GM12872 (cell line): ENCODE data around the gene PARG.
"Not testable (repeated sequence)": the region's sequence is repeated elsewhere in the genome, so short reads cannot be mapped to it uniquely, and the experiment has no call there.

Experiments used
- TF ChIP-seq, protein P1 (sequence below): IDR thresholded peaks from 3 replicates; pipeline ENCODE4 v1.5.1; 2011; ENCODE audit warnings: low read depth, mild to moderate bottlenecking, low read length, moderate library complexity; ENCODE audit not compliant: insufficient read depth

PARG gene

GRCh38 chr10:49941447-49942338 is at the start of gene PARG, which contains the start of gene TIMM23B:
Gene PARG (minus strand): TSS chr10:49942027. CDS start chr10:49941725, 302 bp downstream.
Gene TIMM23B (plus strand): TSS chr10:49942053. CDS start chr10:49942195, 142 bp downstream.
- TF ChIP-seq, protein P1, sequence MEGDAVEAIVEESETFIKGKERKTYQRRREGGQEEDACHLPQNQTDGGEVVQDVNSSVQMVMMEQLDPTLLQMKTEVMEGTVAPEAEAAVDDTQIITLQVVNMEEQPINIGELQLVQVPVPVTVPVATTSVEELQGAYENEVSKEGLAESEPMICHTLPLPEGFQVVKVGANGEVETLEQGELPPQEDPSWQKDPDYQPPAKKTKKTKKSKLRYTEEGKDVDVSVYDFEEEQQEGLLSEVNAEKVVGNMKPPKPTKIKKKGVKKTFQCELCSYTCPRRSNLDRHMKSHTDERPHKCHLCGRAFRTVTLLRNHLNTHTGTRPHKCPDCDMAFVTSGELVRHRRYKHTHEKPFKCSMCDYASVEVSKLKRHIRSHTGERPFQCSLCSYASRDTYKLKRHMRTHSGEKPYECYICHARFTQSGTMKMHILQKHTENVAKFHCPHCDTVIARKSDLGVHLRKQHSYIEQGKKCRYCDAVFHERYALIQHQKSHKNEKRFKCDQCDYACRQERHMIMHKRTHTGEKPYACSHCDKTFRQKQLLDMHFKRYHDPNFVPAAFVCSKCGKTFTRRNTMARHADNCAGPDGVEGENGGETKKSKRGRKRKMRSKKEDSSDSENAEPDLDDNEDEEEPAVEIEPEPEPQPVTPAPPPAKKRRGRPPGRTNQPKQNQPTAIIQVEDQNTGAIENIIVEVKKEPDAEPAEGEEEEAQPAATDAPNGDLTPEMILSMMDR, result not testable (repeated sequence)

- TF ChIP-seq, protein P1, result not testable (repeated sequence)
These were observed 46.5 kb upstream of the PARG start, which contains the start of gene AGAP6 for GRCh38 chr10:49988376-49988775. Gene AGAP6 (plus strand): TSS chr10:49988406. CDS start chr10:49988716, 310 bp downstream.

DNA sequence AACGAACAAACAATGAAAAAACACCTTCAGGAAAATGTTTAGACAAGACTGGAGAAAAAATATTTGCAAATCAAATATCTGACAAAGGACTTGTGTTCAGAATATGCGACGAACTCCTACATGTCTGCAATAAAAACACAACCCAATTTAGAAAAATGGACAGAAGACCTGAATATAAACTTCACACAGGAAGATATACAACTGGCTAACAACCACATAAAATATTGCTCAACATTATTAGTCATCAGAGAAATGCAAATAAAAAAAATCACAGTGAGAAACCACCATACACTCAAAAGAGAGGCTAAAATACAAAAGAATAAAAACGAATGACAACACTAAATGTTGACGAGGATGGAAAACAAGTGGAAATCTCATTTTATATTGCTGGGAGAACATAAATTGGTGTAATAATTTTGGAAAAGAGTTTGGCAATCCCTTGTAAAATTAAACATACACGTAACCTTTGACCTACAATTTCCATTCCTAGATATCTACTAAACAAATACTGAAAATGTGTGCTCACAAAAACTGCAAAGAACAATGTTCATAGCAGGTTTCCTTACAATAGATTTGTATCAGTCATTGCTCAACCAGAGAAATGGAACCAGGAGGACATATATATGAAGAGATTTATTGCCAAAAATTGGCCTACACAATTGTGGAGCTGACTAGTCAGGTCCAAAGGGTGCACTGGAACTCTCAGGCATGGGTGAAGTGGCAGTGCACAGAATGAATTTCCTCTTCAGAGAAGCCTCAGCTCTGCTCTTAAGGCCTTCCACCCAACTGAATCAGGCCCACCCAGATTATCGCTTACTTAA is 96.8 kb downstream of the PARG start:
- TF ChIP-seq, protein P1, result no peak

- TF ChIP-seq, protein P1, result no peak
These were observed 100.1 kb downstream of the PARG start for GRCh38 chr10:49841615-49842332.

DNA sequence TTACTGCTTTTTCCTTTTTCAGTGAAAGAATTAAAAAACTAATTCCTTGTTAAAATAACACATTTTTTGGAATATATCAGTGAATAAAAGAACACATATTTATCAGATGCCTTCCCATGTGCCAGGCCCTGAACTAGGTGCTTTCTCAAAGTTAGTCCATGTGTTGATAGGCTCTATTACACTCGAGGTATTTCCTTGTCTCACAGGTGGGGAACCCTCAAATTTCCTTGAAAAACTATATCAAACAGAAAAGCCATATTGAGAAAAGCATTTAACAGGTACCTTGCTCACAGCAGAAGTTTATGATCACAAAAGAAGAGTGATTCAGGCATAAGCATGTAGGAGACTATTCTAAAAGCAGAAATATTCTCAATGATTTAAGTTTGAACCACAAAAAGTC is 104.1 kb downstream of the PARG start:
- TF ChIP-seq, protein P1, result no peak

- TF ChIP-seq, protein P1, result no peak
These were observed 104.8 kb downstream of the PARG start for GRCh38 chr10:49837051-49837478.
